ENCODE measurements around the gene HENMT1. TPM values are rescaled to one million over a fixed set of nuclear protein-coding genes. Genes with fewer than 3 reads are reported as not detected.
"Not testable (repeated sequence)": the region's sequence is repeated elsewhere in the genome, so short reads cannot be mapped to it uniquely, and the experiment has no call there.

HENMT1 gene
- total and polyA plus RNA-seq, 5 donors: 1.7 to 3.0 (median 2.1) TPM

- Histone ChIP-seq H3K27ac (ENCODE audit: low read length) (peak overlapping the region; percentile 97), H3K27me3 (ENCODE audit: control insufficient read depth, insufficient read depth) (no peaks in the 10 kb centered on the region), H3K4me1 (ENCODE audit: control insufficient read depth, insufficient read depth, low read length) (no peaks in the 10 kb centered on the region), H3K4me3 (ENCODE audit: low read length) (peak overlapping the region; percentile 75), H3K9me3 (ENCODE audit: control insufficient read depth, low read length) (no peaks in the 10 kb centered on the region)
- WGBS: under 1% methylated on average over 36 of the region's 36 CpGs
- DNase-seq: peak; percentile 35 to 66 (median 65)
- ATAC-seq: peak; percentile 76 to 79
- intact Hi-C loops (cut with DNase I): loop anchor here in 2 of 4 donors (10.0 kb wide), 1 partner anchor 52 kb away; the partner anchor contains the start of gene STXBP3 (in 2 of the 2)
Measured at GRCh38 chr1:108692724-108693655, 32.1 kb upstream of the HENMT1 start.

- under 1% methylated on average over 59 of the region's 59 CpGs for WGBS
- Histone ChIP-seq H3K27ac (ENCODE audit: low read length) (peak within 1 kb of the TSS; percentile 97), H3K4me1 (ENCODE audit: control insufficient read depth, insufficient read depth, low read length) (no peaks in the 10 kb centered on the region), H3K9me3 (ENCODE audit: control insufficient read depth, low read length) (no peaks in the 10 kb centered on the region), H3K27me3 (ENCODE audit: control insufficient read depth, insufficient read depth) (no peaks in the 10 kb centered on the region), H3K4me3 (ENCODE audit: low read length) (peak within 1 kb of the TSS; percentile 75)
- peak; percentile 98 to 99 for ATAC-seq
- intact Hi-C loops (cut with DNase I): loop anchor here in 2 of 4 donors (10.0 kb wide), 1 partner anchor 53 kb away; the partner anchor contains the start of gene STXBP3 (in 2 of the 2)
- peak; percentile 95 to 98 (median 98) for DNase-seq
Measured at GRCh38 chr1:108691942-108692723, 31.2 kb upstream of the HENMT1 start, which contains the start of gene PRPF38B. TSS of gene PRPF38B (plus strand) at chr1:108692310. CDS start at chr1:108692592, 282 bp downstream.

GRCh38 chr1:108691128-108691941 lies 30.4 kb upstream of the HENMT1 start:
- peak in 1 of 2 donors; percentile 1 for ATAC-seq
- DNase-seq: no peak
- H3K27me3 ChIP-seq (ENCODE audit: control insufficient read depth, insufficient read depth): no peaks in the 10 kb centered on the region
- peak overlapping the region; percentile 97 for H3K27ac ChIP-seq (ENCODE audit: low read length)
- intact Hi-C loops (cut with DNase I): loop anchor here in 2 of 4 donors (10.0 kb wide), 1 partner anchor 53 kb away; the partner anchor contains the start of gene STXBP3 (in 2 of the 2)
- H3K9me3 ChIP-seq (ENCODE audit: control insufficient read depth, low read length): no peaks in the 10 kb centered on the region
- WGBS: 19% methylated on average over 12 of the region's 12 CpGs
- H3K4me1 ChIP-seq (ENCODE audit: control insufficient read depth, insufficient read depth, low read length): no peaks in the 10 kb centered on the region
- H3K4me3 ChIP-seq (ENCODE audit: low read length): peak overlapping the region; percentile 75

- no peak overlapping the region for H3K27ac ChIP-seq (ENCODE audit: low read length)
- no peaks in the 10 kb centered on the region for H3K4me1 ChIP-seq (ENCODE audit: control insufficient read depth, insufficient read depth, low read length)
- H3K4me3 ChIP-seq (ENCODE audit: low read length): no peak overlapping the region
- no peaks in the 10 kb centered on the region for H3K9me3 ChIP-seq (ENCODE audit: control insufficient read depth, low read length)
- intact Hi-C loops (cut with DNase I): no loop called here
- WGBS: 42% methylated on average over 2 of the region's 2 CpGs
- ATAC-seq (no peak), DNase-seq (no peak)
- no peaks in the 10 kb centered on the region for H3K27me3 ChIP-seq (ENCODE audit: control insufficient read depth, insufficient read depth)
Measured at GRCh38 chr1:108686614-108687313, 25.9 kb upstream of the HENMT1 start.

GRCh38 chr1:108685529-108685928 lies 24.6 kb upstream of the HENMT1 start:
- DNase-seq (no peak), ATAC-seq (no peak)
- H3K4me1 ChIP-seq (ENCODE audit: control insufficient read depth, insufficient read depth, low read length): no peaks in the 10 kb centered on the region
- H3K27me3 ChIP-seq (ENCODE audit: control insufficient read depth, insufficient read depth): no peaks in the 10 kb centered on the region
- no peak overlapping the region for H3K27ac ChIP-seq (ENCODE audit: low read length)
- no peak overlapping the region for H3K4me3 ChIP-seq (ENCODE audit: low read length)
- H3K9me3 ChIP-seq (ENCODE audit: control insufficient read depth, low read length): no peaks in the 10 kb centered on the region
- WGBS: 86% methylated on average over 1 of the region's 1 CpG
- intact Hi-C loops (cut with DNase I): no loop called here

GRCh38 chr1:108681701-108682100 lies 20.8 kb upstream of the HENMT1 start:
- H3K9me3 ChIP-seq (ENCODE audit: control insufficient read depth, low read length); H3K27me3 ChIP-seq (ENCODE audit: control insufficient read depth, insufficient read depth); ATAC-seq; DNase-seq; H3K27ac ChIP-seq (ENCODE audit: low read length); H3K4me3 ChIP-seq (ENCODE audit: low read length); intact Hi-C loops (cut with DNase I); H3K4me1 ChIP-seq (ENCODE audit: control insufficient read depth, insufficient read depth, low read length): not testable (repeated sequence)
- 53% methylated on average over 4 of the region's 4 CpGs for WGBS

GRCh38 chr1:108679586-108680213 lies 18.8 kb upstream of the HENMT1 start:
- no peaks in the 10 kb centered on the region for H3K27me3 ChIP-seq (ENCODE audit: control insufficient read depth, insufficient read depth)
- intact Hi-C loops (cut with DNase I): no loop called here
- DNase-seq (no peak), ATAC-seq (peak in 1 of 2 donors; percentile 51)
- H3K4me3 ChIP-seq (ENCODE audit: low read length): no peak overlapping the region
- H3K4me1 ChIP-seq (ENCODE audit: control insufficient read depth, insufficient read depth, low read length): no peaks in the 10 kb centered on the region
- H3K9me3 ChIP-seq (ENCODE audit: control insufficient read depth, low read length): no peaks in the 10 kb centered on the region
- H3K27ac ChIP-seq (ENCODE audit: low read length): no peak overlapping the region
- WGBS: 64% methylated on average over 10 of the region's 10 CpGs

- WGBS: 77% methylated on average over 4 of the region's 4 CpGs
- H3K9me3 ChIP-seq (ENCODE audit: control insufficient read depth, low read length): no peaks in the 10 kb centered on the region
- ATAC-seq (no peak), DNase-seq (no peak)
- no peak overlapping the region for H3K4me3 ChIP-seq (ENCODE audit: low read length)
- intact Hi-C loops (cut with DNase I): no loop called here
- no peaks in the 10 kb centered on the region for H3K27me3 ChIP-seq (ENCODE audit: control insufficient read depth, insufficient read depth)
- no peaks in the 10 kb centered on the region for H3K4me1 ChIP-seq (ENCODE audit: control insufficient read depth, insufficient read depth, low read length)
- H3K27ac ChIP-seq (ENCODE audit: low read length): no peak overlapping the region
Measured at GRCh38 chr1:108678706-108679105, 17.8 kb upstream of the HENMT1 start.

- Histone ChIP-seq H3K27me3 (ENCODE audit: control insufficient read depth, insufficient read depth) (no peaks in the 10 kb centered on the region), H3K27ac (ENCODE audit: low read length) (no peak overlapping the region), H3K9me3 (ENCODE audit: control insufficient read depth, low read length) (no peaks in the 10 kb centered on the region), H3K4me3 (ENCODE audit: low read length) (no peak overlapping the region), H3K4me1 (ENCODE audit: control insufficient read depth, insufficient read depth, low read length) (no peaks in the 10 kb centered on the region)
- WGBS: 89% methylated on average over 2 of the region's 2 CpGs
- intact Hi-C loops (cut with DNase I): no loop called here
- ATAC-seq: no peak
- DNase-seq: no peak
Measured at GRCh38 chr1:108671143-108671542, 10.2 kb upstream of the HENMT1 start.
